Gastroesophageal sphincter (tissue), 3 donors: Measurements from ENCODE around the gene C1GALT1.

Source experiments
- CTCF ChIP-seq, 4 experiments: fragments of 200-600 bp in 2 of 4; fragments of 450-650 bp in 2 of 4; sonication (generic) in 1 of 4; IDR thresholded peaks; one replicate each; pipeline ENCODE4 v1.5.1; 2017 to 2019; ENCODE audit warnings: antibody characterized with exemption in 4 of 4, mild to moderate bottlenecking in 2 of 4, moderate library complexity in 2 of 4
- POLR2AphosphoS5 ChIP-seq: sonication (generic); formaldehyde crosslinking; IDR thresholded peaks from one replicate; pipeline ENCODE4 v1.6.1; 2017; ENCODE audit warnings: antibody characterized with exemption

- TF ChIP-seq CTCF (IDR thresholded peaks at IDR 0.05) (no peak), POLR2AphosphoS5 (no peak)
Measured at GRCh38 chr7:7209412-7210050, 27.2 kb downstream of the C1GALT1 start.
